ENCODE results near the gene C1orf167.
A peak's percentile ranks its signal among the peaks of the same experiment; 100 is the strongest.
"Not testable (repeated sequence)": the region's sequence is repeated elsewhere in the genome, so short reads cannot be mapped to it uniquely, and the experiment has no call there.

Gene C1orf167

DNA sequence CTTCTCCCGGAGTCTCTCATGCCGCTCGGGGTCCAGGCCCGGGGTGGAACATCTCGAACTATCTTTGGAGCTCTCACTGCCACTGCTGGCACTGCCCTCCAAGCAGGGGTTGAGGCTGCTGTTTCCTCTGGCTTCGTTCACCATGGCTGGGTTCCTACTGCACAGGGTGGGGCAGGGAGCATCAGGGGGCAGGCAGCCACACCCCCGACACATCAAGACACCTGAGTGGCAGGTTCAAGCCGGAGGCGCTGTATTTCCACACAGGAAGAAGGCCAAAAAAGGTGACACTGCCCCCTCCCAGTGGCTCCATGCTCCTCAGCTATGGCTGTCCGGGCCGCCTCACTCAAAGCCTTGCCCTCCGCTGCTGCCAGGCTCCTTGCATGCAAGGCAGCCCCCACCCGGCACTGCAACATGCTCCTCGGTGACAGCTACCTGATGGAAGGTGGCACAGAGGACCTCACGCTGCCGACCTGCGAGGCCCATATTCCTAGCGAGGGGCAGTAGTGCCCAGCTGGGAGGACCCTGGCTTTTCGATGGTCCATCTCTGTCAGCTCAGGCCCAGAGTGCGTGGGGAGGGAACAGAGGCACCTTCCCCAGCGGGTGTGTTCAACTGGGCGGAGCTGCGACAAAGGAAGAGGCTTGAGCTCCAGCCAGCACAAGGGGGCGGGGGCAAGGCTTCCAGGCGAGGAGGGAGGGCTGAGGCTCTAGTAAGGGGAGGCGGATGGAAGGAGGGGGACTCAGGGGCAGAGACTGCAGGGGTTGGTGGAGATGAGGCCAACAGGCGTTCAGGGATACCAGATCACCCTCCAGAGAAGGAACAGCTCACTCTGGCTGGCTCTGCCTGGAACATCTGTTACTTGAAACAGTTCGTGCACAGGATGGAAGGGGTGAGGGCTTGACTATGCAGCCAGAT lies 41.2 kb downstream of the C1orf167 start:
- H3K4me3 ChIP-seq (ENCODE audit: control insufficient read depth, low read depth, low read length) = peak overlapping the region; percentile 56
- DNase-seq (ENCODE audit: low read depth) = peak; percentile 89
- TF ChIP-seq, protein P1, sequence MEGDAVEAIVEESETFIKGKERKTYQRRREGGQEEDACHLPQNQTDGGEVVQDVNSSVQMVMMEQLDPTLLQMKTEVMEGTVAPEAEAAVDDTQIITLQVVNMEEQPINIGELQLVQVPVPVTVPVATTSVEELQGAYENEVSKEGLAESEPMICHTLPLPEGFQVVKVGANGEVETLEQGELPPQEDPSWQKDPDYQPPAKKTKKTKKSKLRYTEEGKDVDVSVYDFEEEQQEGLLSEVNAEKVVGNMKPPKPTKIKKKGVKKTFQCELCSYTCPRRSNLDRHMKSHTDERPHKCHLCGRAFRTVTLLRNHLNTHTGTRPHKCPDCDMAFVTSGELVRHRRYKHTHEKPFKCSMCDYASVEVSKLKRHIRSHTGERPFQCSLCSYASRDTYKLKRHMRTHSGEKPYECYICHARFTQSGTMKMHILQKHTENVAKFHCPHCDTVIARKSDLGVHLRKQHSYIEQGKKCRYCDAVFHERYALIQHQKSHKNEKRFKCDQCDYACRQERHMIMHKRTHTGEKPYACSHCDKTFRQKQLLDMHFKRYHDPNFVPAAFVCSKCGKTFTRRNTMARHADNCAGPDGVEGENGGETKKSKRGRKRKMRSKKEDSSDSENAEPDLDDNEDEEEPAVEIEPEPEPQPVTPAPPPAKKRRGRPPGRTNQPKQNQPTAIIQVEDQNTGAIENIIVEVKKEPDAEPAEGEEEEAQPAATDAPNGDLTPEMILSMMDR (IDR thresholded peaks at IDR 0.05; ENCODE audit: control insufficient read depth, insufficient read depth, low read depth, low read length, missing control alignments) = no peak

DNA sequence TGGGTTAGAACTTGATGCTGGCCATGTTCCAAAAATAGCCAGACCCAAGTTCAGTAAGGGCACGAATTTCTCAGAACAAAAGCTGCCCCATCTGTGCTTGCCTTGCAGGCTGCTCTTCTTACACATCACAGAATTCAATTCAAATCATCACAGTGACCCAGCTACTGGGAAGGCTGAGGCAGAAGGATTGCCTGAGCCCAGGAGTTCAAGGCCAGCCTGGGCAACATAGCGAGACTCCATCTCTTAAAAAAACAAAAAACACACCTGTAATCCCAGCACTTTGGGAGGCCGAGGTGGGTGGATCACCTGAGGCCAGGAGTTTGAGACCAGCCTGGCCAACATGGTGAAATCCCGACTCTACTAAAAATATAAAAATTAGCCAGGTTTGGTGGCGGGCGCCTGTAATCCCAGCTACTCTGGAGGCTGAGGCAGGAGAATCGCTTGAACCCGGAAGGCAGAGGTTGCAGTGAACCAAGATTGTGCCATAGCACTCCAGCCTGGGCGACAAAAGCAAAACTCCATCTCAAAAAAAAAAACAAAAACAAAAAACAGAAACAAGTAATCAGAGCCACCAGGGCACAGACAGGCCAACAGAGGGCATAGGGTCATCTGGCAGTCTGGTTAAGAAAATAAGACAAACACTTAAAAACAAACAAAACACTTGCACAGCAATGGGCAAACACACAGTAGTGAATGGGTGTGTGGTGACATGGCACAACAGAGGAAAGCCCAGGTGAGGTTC lies 42.1 kb downstream of the C1orf167 start:
- H3K4me3 ChIP-seq (ENCODE audit: control insufficient read depth, low read depth, low read length) = peak overlapping the region; percentile 88
- DNase-seq (ENCODE audit: low read depth) = not testable (repeated sequence)

DNA sequence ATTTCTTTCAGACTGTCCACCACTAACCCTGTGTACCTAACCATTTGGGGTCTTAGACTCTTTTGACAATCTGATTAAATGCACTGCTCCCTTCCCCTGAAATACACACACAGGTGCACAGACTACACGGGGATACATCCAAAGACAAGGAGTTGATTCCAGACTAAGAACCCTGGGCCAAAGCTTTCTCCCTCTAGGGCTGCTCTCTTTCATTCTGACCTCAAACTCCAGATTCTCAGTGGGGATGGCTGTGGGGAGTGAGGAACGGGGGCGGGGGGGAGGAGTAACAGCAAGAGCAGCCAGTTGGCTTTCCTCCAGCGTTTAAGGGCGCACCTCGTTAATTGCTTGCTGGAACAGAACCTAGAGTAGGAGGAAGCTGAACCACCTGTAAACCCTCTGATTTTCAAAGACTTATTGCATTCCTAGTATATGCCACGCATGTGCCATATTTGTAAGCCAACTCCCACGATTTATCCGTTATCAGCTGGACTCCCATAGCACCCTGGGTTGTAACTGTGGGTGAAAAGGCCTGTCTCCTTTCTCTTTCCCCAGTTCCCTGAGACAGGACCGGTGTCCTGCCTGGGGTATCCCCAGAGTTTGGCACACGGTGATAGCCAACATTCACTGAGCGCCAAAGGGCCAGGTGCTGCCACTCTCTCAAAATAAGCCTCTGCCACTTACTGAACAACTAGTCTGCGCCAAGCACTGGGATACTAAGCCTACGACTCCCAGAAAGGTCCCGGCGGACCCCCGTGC lies 42.9 kb downstream of the C1orf167 start:
- TF ChIP-seq, protein P1 (IDR thresholded peaks at IDR 0.05; ENCODE audit: control insufficient read depth, insufficient read depth, low read depth, low read length, missing control alignments) = no peak
- DNase-seq (ENCODE audit: low read depth) = no peak
- peak overlapping the region; percentile 88 for H3K4me3 ChIP-seq (ENCODE audit: control insufficient read depth, low read depth, low read length)

DNA sequence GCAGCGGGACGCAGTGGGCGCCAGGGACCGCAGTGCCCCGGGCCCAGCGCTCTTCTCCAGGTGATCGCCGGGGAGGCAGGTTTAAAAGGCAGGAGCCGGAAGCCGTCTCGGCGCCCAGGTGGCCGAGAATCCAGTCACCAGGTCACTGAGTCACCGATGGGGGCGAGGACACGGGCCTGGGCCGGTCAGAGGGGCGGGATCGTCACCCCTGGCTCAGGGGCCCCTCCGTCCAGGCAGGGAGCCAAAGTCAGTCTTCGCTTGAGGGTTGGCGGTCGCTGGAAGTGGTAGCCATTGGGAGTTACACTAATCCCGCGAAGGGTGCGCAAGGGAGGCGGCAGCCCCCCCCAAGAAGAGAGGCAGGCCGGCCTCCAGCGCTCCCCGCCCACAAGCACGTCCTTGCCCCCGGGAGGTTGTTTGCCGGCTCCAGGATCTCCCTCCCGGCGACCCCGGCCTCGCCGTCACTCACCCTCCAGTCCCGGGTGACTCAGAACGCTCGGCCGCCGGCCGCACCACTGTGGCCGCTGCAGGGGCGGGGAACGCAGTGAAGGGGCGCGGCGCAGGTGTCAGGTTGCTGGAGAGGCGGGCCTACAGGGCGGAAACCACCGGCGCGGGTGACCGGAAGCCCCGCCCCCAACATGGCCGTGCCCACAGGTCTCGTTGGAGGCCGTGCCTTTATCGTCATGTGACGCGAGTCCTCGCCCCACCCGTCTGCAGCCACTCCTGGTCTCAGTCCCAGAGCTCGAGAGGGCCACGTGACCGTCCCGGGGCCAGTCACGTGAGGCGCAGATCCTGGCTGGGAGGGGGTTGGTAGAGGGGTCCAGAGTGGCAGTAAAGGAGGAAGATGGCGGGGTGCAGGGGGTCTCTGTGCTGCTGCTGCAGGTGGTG lies 43.7 kb downstream of the C1orf167 start, which contains the start of the genes CLCN6 and MTHFR:
TSS of gene CLCN6 (plus strand) at position 770 of the 885 bp plus-strand sequence. CDS start at position 842, 72 bp downstream.
TSS of gene MTHFR (minus strand) at position 543 of the 885 bp plus-strand sequence. CDS start 2,848 bp downstream, outside the sequence.
- H3K4me3 ChIP-seq (ENCODE audit: control insufficient read depth, low read depth, low read length) = peak within 1 kb of the TSS; percentile 88
- DNase-seq (ENCODE audit: low read depth) = peak; percentile 92
- TF ChIP-seq, protein P1 (IDR thresholded peaks at IDR 0.05; ENCODE audit: control insufficient read depth, insufficient read depth, low read depth, low read length, missing control alignments) = no peak

DNA sequence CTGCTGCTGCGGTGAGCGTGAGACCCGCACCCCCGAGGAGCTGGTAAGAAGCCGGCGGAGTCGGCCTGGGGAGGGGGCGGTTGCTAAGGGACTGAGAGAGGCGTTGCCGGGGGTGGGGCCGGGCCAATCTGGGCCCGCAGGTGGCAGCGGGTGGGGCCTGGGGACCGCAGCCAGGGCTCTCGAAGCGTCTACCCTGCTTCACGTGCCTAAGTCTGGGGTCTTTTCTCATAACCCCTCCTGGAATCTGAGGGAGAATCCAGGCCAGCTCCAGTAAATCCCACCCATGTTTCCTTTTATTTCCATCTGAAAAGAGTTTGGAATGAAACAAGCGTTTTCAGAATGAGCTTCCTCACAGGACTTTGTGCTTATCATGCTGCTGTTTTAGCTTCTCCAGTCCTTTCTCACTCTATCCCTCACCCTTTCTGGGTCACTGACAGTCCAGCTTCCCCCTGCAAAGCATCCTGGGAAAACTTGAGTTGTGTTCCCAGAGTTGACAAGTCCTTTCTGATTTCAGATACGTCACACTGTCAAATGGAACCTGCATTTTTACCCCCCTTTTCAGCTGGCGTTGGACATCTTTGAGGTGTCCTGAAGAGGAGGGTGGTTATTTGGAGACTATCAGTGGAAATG lies 44.4 kb downstream of the C1orf167 start:
- TF ChIP-seq, protein P1 (IDR thresholded peaks at IDR 0.05; ENCODE audit: control insufficient read depth, insufficient read depth, low read depth, low read length, missing control alignments) = no peak
- peak overlapping the region; percentile 88 for H3K4me3 ChIP-seq (ENCODE audit: control insufficient read depth, low read depth, low read length)
- DNase-seq (ENCODE audit: low read depth) = no peak

DNA sequence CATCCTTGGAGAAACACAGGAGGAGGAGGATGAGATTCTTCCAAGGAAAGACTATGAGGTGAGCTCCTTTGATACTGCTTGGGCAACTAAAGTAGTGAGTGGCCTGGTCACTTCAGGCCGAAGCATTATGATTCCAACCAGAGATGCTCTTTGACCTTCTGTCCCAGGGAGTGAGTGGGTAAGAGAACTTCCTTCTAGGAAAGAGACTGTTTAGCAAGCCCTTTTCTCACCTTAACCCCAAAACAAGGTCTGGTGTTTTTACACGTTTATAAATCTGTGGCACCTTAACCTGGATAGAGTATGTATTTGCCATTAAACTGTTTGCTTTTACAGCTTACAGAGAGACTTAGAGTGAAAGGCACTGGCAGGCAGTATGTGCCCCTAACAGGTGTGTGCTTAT lies 45.1 kb downstream of the C1orf167 start:
- DNase-seq (ENCODE audit: low read depth) = no peak
- H3K4me3 ChIP-seq (ENCODE audit: control insufficient read depth, low read depth, low read length) = peak overlapping the region; percentile 88
- TF ChIP-seq, protein P1 (IDR thresholded peaks at IDR 0.05; ENCODE audit: control insufficient read depth, insufficient read depth, low read depth, low read length, missing control alignments) = no peak
